Measurements from ENCODE around the gene FCER1G. TPM values are rescaled to one million over a fixed set of nuclear protein-coding genes. Genes with fewer than 3 reads are reported as not detected.
A peak's percentile ranks its signal among the peaks of the same experiment; 100 is the strongest.

Gene FCER1G
- total RNA-seq, 4 donors from 2014 or later: 6.4 to 74.6 (median 52.0) TPM

- peak; percentile 39 for ATAC-seq
- peak; percentile 2 for TF ChIP-seq POLR2AphosphoS5 (IDR thresholded peaks at IDR 0.05)
- no peak for TF ChIP-seq EP300 (IDR thresholded peaks at IDR 0.05)
- Histone ChIP-seq H3K4me3 (no peak overlapping the region), H3K4me1 (peaks cover 0 to 85% (median 17%) of the 10 kb centered on the region in 3 donors), H3K27ac (peak overlapping the region; percentile 34 to 96 (median 82)), H3K9me3 (no peaks in the 10 kb centered on the region), H3K27me3 (no peaks in the 10 kb centered on the region), H3K36me3 (peaks cover 0 to 75% of the 10 kb centered on the region in 2 donors)
- 31 to 88% methylated on average over 6 to 9 of the region's 12 CpGs for WGBS, 2 donors (ENCODE audit: low coverage in 1 of 2)
Measured at GRCh38 chr1:161206411-161207140, 8.5 kb upstream of the FCER1G start.

DNA sequence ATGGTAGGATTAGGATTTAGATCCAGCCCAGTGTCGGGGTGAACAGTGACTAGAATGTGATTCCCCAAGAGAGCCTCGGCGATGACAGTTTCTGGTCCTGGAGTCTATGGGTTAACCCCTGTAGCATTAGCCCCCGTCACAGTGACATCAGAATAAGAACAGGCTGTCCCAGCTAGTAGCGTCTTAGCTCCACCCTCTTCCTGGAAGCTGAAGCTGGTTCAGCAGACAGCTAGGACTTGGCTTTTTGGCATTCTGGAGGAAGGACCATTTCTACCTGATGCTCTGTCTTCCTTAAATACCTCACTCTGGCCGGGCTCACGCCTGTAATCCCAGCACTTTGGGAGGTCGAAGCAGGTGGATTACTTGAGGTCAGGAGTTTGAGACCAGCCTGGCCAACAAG is 7.9 kb upstream of the FCER1G start:
- Histone ChIP-seq H3K9me3 (no peaks in the 10 kb centered on the region), H3K27me3 (no peaks in the 10 kb centered on the region), H3K4me1 (peaks cover 0 to 83% (median 17%) of the 10 kb centered on the region in 3 donors), H3K27ac (peak overlapping the region; percentile 34 to 96 (median 82)), H3K36me3 (peaks cover 0 to 81% of the 10 kb centered on the region in 2 donors), H3K4me3 (no peak overlapping the region)
- WGBS, 2 donors (ENCODE audit: low coverage in 1 of 2): 49% methylated on average over 6 of the region's 8 CpGs; no CpG with 5 or more reads in 1 of the 2 donors
- ATAC-seq: peak; percentile 88
- TF ChIP-seq EP300 (IDR thresholded peaks at IDR 0.05): peak; percentile 64
- TF ChIP-seq CTCF (IDR thresholded peaks at IDR 0.05): no peak
- peak; percentile 88 for TF ChIP-seq POLR2AphosphoS5 (IDR thresholded peaks at IDR 0.05)
- TF ChIP-seq POLR2A (IDR thresholded peaks at IDR 0.05): peak in 1 of 2 donors; percentile 26

GRCh38 chr1:161209790-161210409 is 5.2 kb upstream of the FCER1G start:
- H3K36me3 ChIP-seq: peaks cover 9 to 94% of the 10 kb centered on the region in 2 donors
- TF ChIP-seq CTCF (IDR thresholded peaks at IDR 0.05) (peak; percentile 80 to 89 (median 85)), EP300 (IDR thresholded peaks at IDR 0.05) (no peak)
- peak overlapping the region in 2 of 4 donors; percentile 15 to 96 for H3K27ac ChIP-seq
- ATAC-seq: peak; percentile 56
- H3K27me3 ChIP-seq: no peaks in the 10 kb centered on the region
- no peaks in the 10 kb centered on the region for H3K9me3 ChIP-seq
- H3K4me3 ChIP-seq: no peak overlapping the region
- WGBS, 2 donors (ENCODE audit: low coverage in 1 of 2): 31 to 34% methylated on average over 5 to 6 of the region's 11 CpGs
- H3K4me1 ChIP-seq: peaks cover 0 to 59% (median 10%) of the 10 kb centered on the region in 3 donors

- peaks cover 9 to 63% of the 10 kb centered on the region in 2 donors for H3K36me3 ChIP-seq
- TF ChIP-seq POLR2A (IDR thresholded peaks at IDR 0.05): no peak
- TF ChIP-seq EP300 (IDR thresholded peaks at IDR 0.05): no peak
- no peak for TF ChIP-seq CTCF (IDR thresholded peaks at IDR 0.05)
- TF ChIP-seq POLR2AphosphoS5 (IDR thresholded peaks at IDR 0.05): no peak
- 87 to 94% methylated on average over 8 of the region's 9 CpGs for WGBS, 2 donors (ENCODE audit: low coverage in 1 of 2)
- H3K27ac ChIP-seq: peak overlapping the region in 3 of 4 donors; percentile 45 to 69 (median 50)
- peaks cover 0 to 15% (median 0%) of the 10 kb centered on the region in 3 donors for H3K4me1 ChIP-seq
- no peak overlapping the region for H3K4me3 ChIP-seq
- H3K9me3 ChIP-seq: no peaks in the 10 kb centered on the region
- H3K27me3 ChIP-seq: no peaks in the 10 kb centered on the region
- no peak for ATAC-seq
Measured at GRCh38 chr1:161214369-161214768, 726 bp upstream of the FCER1G start.

- Histone ChIP-seq H3K4me3 (peak overlapping the region in 1 of 2 donors; percentile 38), H3K27ac (peak overlapping the region in 3 of 4 donors; percentile 55 to 71 (median 69)), H3K4me1 (no peaks in the 10 kb centered on the region), H3K27me3 (no peaks in the 10 kb centered on the region), H3K9me3 (no peaks in the 10 kb centered on the region), H3K36me3 (peaks cover 9 to 36% of the 10 kb centered on the region in 2 donors)
- ATAC-seq: peak; percentile 72
- 54 to 60% methylated on average over 6 to 7 of the region's 7 CpGs for WGBS, 2 donors (ENCODE audit: low coverage in 1 of 2)
- peak; percentile 41 for TF ChIP-seq POLR2AphosphoS5 (IDR thresholded peaks at IDR 0.05)
- TF ChIP-seq POLR2A (IDR thresholded peaks at IDR 0.05): no peak
Measured at GRCh38 chr1:161216945-161217712, 2.0 kb downstream of the FCER1G start.
